ENCODE measurements around the gene IL26.

DNA sequence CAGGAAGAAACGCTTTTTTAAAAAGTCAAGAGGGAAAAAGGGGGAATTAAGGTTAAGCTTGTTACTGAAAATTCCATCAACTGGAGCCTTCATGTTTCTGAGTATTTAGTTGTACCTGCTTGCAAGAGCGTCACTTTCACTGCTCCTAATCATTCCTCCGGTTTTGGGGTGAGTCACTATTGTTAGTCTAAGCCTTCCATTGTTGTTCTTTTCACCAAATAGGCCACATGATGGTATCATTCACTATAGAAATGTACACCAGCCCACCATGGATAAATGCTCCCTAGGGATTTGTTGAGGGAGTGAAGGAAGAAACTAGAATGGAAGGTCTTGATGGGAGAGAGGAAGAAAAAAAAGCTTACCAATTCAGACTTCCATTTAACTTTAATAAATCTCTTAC lies 24.8 kb upstream of the IL26 start:
- TF ChIP-seq, protein P1, sequence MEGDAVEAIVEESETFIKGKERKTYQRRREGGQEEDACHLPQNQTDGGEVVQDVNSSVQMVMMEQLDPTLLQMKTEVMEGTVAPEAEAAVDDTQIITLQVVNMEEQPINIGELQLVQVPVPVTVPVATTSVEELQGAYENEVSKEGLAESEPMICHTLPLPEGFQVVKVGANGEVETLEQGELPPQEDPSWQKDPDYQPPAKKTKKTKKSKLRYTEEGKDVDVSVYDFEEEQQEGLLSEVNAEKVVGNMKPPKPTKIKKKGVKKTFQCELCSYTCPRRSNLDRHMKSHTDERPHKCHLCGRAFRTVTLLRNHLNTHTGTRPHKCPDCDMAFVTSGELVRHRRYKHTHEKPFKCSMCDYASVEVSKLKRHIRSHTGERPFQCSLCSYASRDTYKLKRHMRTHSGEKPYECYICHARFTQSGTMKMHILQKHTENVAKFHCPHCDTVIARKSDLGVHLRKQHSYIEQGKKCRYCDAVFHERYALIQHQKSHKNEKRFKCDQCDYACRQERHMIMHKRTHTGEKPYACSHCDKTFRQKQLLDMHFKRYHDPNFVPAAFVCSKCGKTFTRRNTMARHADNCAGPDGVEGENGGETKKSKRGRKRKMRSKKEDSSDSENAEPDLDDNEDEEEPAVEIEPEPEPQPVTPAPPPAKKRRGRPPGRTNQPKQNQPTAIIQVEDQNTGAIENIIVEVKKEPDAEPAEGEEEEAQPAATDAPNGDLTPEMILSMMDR (IDR thresholded peaks at IDR 0.05; ENCODE audit: poor library complexity, severe bottlenecking), result no peak
- TF ChIP-seq RAD21 (conservative IDR thresholded peaks at IDR 0.05) (no peak), POLR2AphosphoS5 (IDR thresholded peaks at IDR 0.05) (no peak), EP300 (conservative IDR thresholded peaks at IDR 0.05; ENCODE audit: poor library complexity, severe bottlenecking) (no peak), EZH2 (IDR thresholded peaks at IDR 0.05; ENCODE audit: borderline replicate concordance, insufficient read depth, low read length, poor library complexity, severe bottlenecking) (no peak), SMC3 (conservative IDR thresholded peaks at IDR 0.05; ENCODE audit: poor library complexity) (no peak)
- TF ChIP-seq, protein P2, sequence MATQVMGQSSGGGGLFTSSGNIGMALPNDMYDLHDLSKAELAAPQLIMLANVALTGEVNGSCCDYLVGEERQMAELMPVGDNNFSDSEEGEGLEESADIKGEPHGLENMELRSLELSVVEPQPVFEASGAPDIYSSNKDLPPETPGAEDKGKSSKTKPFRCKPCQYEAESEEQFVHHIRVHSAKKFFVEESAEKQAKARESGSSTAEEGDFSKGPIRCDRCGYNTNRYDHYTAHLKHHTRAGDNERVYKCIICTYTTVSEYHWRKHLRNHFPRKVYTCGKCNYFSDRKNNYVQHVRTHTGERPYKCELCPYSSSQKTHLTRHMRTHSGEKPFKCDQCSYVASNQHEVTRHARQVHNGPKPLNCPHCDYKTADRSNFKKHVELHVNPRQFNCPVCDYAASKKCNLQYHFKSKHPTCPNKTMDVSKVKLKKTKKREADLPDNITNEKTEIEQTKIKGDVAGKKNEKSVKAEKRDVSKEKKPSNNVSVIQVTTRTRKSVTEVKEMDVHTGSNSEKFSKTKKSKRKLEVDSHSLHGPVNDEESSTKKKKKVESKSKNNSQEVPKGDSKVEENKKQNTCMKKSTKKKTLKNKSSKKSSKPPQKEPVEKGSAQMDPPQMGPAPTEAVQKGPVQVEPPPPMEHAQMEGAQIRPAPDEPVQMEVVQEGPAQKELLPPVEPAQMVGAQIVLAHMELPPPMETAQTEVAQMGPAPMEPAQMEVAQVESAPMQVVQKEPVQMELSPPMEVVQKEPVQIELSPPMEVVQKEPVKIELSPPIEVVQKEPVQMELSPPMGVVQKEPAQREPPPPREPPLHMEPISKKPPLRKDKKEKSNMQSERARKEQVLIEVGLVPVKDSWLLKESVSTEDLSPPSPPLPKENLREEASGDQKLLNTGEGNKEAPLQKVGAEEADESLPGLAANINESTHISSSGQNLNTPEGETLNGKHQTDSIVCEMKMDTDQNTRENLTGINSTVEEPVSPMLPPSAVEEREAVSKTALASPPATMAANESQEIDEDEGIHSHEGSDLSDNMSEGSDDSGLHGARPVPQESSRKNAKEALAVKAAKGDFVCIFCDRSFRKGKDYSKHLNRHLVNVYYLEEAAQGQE (IDR thresholded peaks at IDR 0.05; ENCODE audit: borderline replicate concordance), result no peak

All from neural cell (in vitro differentiated cells).